GM10248 (cell line): ENCODE data around the gene MAML2.

Source experiments
- CTCF ChIA-PET: fragments of 300-600 bp; sonication (Branson Sonifier 250); formaldehyde crosslinking; extraction: SDS; loops from one replicate; lab custom pipeline; 2021; ENCODE audit warnings: antibody characterized with exemption; lab: Yijun Ruan, JAX
- POLR2A ChIA-PET: fragments of 350-650 bp; sonication (Branson Sonifier 250); formaldehyde crosslinking; extraction: SDS; loops from one replicate; lab custom pipeline; 2020; ENCODE audit warnings: antibody characterized with exemption; lab: Yijun Ruan, JAX
- DNase-seq: peaks from one replicate; pipeline ENCODE4 v3.0.0; 2012; ENCODE audit errors: extremely low spot score
- CTCF ChIP-seq: IDR thresholded peaks from 2 replicates; pipeline ENCODE4 v1.5.1; 2012; ENCODE audit warnings: mild to moderate bottlenecking, low read depth; ENCODE audit errors: extremely low read depth, missing control alignments, control extremely low read depth

MAML2 gene

DNA sequence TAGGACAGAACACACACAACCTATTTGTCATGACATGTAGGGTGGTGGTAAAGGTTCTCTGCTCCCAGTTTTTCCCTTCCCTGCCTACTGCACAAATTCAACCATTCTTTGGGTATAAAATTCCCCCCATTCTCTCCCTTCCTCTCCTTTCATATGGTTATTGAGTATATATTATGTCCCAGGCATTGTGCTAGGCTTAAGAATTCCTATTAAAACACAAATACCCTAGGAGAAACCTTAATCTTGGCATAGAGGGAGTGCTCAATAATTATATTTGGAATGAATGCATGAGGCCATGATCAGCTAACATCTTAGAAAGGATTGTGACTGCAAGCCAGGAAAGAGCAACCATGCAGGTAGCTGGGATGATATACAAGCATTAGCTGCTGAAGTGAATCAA lies 298.7 kb downstream of the MAML2 start:
- no peak for TF ChIP-seq CTCF
- POLR2A ChIA-PET: no interaction called here
- CTCF ChIA-PET: interaction anchor here (0.8 kb wide), 1 partner anchor 11 kb away, joined by 3 read pairs; no protein-coding TSS in a partner anchor
- DNase-seq: no peak

DNA sequence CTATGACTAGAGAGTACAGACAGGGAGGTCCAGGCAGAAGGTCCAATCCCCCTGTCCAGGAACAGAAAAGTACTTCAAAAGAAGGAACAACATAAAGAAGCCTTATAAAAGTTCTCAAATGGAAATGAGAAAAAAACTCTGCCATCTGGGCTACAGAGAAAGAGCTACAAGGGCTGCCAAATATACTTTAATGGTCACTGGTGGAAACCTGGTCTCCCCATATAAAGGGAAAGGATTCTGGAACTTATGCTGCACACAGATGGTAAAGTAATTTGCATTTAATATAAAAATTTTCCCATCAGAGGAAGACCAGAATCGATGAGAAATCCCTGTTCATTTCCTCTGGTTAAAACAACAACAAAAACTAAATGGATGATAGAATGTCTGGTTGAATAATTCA lies 299.7 kb downstream of the MAML2 start:
- no peak for DNase-seq
- TF ChIP-seq CTCF: no peak
- ChIA-PET CTCF (interaction anchor here (0.8 to 1.8 kb wide), 2 partner anchors 12 to 28 kb away, joined by 3 to 4 read pairs; no protein-coding TSS in a partner anchor), POLR2A (no interaction called here)

DNA sequence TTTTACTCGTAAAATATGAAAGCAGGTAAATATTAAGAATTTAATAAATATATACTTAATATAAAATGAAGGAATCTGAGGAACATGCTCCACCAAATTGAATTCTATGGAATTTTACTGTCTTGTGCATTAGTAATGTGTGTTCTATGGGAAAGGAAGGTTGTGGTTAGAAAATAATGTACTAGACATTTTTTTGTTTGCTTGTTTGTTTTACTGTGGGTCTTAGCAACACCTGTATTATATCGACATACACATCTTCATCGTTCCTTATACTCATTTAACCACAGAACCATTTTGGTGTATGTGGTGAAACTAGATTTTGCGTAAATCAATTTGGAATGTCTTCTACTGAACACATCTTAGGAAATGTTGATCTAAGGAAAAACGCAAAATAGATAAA lies 304.9 kb downstream of the MAML2 start:
- no peak for TF ChIP-seq CTCF
- no peak for DNase-seq
- POLR2A ChIA-PET: no interaction called here
- CTCF ChIA-PET: interaction anchor here (0.9 to 1.5 kb wide), 3 partner anchors 9 to 200 kb away, joined by 3 to 6 read pairs (median 3); no protein-coding TSS in a partner anchor

- DNase-seq: no peak
- CTCF ChIA-PET: interaction anchor here (0.7 to 1.5 kb wide), 4 partner anchors 9 to 201 kb away, joined by 3 to 6 read pairs (median 4); no protein-coding TSS in a partner anchor
- POLR2A ChIA-PET: no interaction called here
- TF ChIP-seq CTCF: no peak
Measured at GRCh38 chr11:96037405-96037949, 305.5 kb downstream of the MAML2 start.

GRCh38 chr11:96036863-96037262 lies 306.1 kb downstream of the MAML2 start:
- no peak for DNase-seq
- TF ChIP-seq CTCF: no peak
- CTCF ChIA-PET: interaction anchor here (1.5 kb wide), 1 partner anchor 17 kb away, joined by 6 read pairs; no protein-coding TSS in a partner anchor
- POLR2A ChIA-PET: no interaction called here

- no peak for TF ChIP-seq CTCF
- ChIA-PET CTCF (interaction anchor here (0.7 to 1.7 kb wide), 4 partner anchors 16 to 31 kb away, joined by 3 to 5 read pairs (median 4); no protein-coding TSS in a partner anchor), POLR2A (no interaction called here)
- DNase-seq: no peak
Measured at GRCh38 chr11:96035740-96036078, 307.3 kb downstream of the MAML2 start.
